MCF 10A (cell line): Measurements from ENCODE around the gene TMEM52B. TPM values are rescaled to one million over a fixed set of nuclear protein-coding genes. Genes with fewer than 3 reads are reported as not detected.

ENCODE experiments used
- BruUV-seq: library from RNA; stranded (reverse); fragments of 400-500 nt; replicated peaks from 2 replicates; lab custom pipeline; 2021; lab: Mats Ljungman, UMichigan
- CTCF ChIA-PET: fragments of 300-600 bp; sonication (Branson Sonifier 250); formaldehyde crosslinking; extraction: SDS; loops from one replicate; lab custom pipeline; 2021; ENCODE audit warnings: antibody characterized with exemption, inconsistent platforms; lab: Yijun Ruan, JAX
- POLR2A ChIA-PET: fragments of 300-600, 350-650 bp; sonication (Branson Sonifier 250); formaldehyde crosslinking; extraction: SDS; loops from one replicate; lab custom pipeline; 2020; ENCODE audit warnings: antibody characterized with exemption, inconsistent platforms; lab: Yijun Ruan, JAX
- DNase-seq: peaks from one replicate; pipeline ENCODE4 v3.0.0-alpha.2; 2018; ENCODE audit not compliant: unreplicated experiment
- H3K27ac Mint-ChIP-seq: one replicate; pipeline ENCODE4 v1.8.0; 2022; ENCODE audit warnings: mild to moderate bottlenecking, low read depth, mixed read lengths; ENCODE audit not compliant: unreplicated experiment
- H3K27me3 Mint-ChIP-seq: one replicate; pipeline ENCODE4 v1.8.0; 2022; ENCODE audit warnings: mixed read lengths; ENCODE audit not compliant: insufficient read depth, unreplicated experiment
- H3K36me3 Mint-ChIP-seq: one replicate; pipeline ENCODE4 v1.8.0; 2022; ENCODE audit warnings: mild to moderate bottlenecking, moderate library complexity, mixed read lengths; ENCODE audit not compliant: insufficient read depth, unreplicated experiment
- H3K4me1 Mint-ChIP-seq: one replicate; pipeline ENCODE4 v1.8.0; 2022; ENCODE audit warnings: mixed read lengths; ENCODE audit not compliant: insufficient read depth, unreplicated experiment
- H3K4me3 Mint-ChIP-seq: one replicate; pipeline ENCODE4 v1.8.0; 2022; ENCODE audit warnings: mild to moderate bottlenecking, moderate library complexity, mixed read lengths; ENCODE audit not compliant: unreplicated experiment
- H3K9me3 Mint-ChIP-seq: one replicate; pipeline ENCODE4 v1.8.0; 2022; ENCODE audit warnings: mixed read lengths; ENCODE audit not compliant: unreplicated experiment
- intact Hi-C: fragments of 100-400 bp; cut with micrococcal nuclease; formaldehyde crosslinking; loops from 2 replicates; pipeline ENCODE4 v1.14.1; 2022
- total RNA-seq: library from RNA; stranded (reverse); gene quantifications from 2 replicates; pipeline ENCODE4 v1.2.3, GENCODE V29; 2022
- TF ChIP-seq, protein P1 (sequence below): fragments of 200-600 bp; IDR thresholded peaks from one replicate; pipeline ENCODE4 v1.8.0; 2022; ENCODE audit warnings: antibody characterized with exemption, mild to moderate bottlenecking; ENCODE audit not compliant: unreplicated experiment

Gene TMEM52B
- total RNA-seq, 1 experiment from 2014 or later: not detected

DNA sequence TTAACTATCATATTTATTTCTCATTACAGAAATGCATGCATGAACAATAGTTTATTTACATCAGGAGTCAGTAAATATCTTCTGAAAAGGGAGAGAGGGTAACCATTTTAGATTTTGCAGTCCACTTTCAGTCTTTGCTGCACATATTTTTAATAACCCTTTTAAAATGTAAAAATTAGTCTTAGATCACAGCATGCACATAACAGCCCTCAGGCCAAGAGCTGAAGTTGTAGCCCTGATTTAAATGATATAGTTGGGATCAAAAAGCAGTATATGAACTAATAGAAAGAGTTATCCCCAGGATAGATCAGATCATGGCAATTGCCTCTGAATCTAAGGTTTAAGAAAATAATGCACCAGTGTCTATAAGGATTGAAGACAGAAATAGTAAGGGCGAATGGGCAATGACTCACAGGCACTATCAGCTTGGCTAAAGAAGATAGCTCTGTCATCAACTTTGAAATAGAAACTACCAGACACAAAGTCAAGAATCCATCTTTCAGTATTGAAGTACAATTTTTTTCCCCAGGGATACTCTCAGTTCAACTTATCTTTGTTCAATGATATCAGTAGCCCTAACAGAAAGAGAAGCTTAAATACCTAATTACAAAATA, 35.7 kb upstream of the TMEM52B start:
- no TSS peak for BruUV-seq
- TF ChIP-seq, protein P1, sequence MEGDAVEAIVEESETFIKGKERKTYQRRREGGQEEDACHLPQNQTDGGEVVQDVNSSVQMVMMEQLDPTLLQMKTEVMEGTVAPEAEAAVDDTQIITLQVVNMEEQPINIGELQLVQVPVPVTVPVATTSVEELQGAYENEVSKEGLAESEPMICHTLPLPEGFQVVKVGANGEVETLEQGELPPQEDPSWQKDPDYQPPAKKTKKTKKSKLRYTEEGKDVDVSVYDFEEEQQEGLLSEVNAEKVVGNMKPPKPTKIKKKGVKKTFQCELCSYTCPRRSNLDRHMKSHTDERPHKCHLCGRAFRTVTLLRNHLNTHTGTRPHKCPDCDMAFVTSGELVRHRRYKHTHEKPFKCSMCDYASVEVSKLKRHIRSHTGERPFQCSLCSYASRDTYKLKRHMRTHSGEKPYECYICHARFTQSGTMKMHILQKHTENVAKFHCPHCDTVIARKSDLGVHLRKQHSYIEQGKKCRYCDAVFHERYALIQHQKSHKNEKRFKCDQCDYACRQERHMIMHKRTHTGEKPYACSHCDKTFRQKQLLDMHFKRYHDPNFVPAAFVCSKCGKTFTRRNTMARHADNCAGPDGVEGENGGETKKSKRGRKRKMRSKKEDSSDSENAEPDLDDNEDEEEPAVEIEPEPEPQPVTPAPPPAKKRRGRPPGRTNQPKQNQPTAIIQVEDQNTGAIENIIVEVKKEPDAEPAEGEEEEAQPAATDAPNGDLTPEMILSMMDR: no peak
- Mint-ChIP-seq H3K27ac (peak overlapping the region; percentile 8), H3K36me3 (no peaks in the 10 kb centered on the region), H3K9me3 (no peaks in the 10 kb centered on the region), H3K4me3 (no peak overlapping the region), H3K4me1 (no peaks in the 10 kb centered on the region), H3K27me3 (no peaks in the 10 kb centered on the region)
- POLR2A ChIA-PET: interaction anchor here (0.6 to 1.7 kb wide), 4 partner anchors 11 to 654 kb away, joined by 3 read pairs; no protein-coding TSS in a partner anchor
- intact Hi-C loops: loop anchor here (5.0 kb wide), 1 partner anchor 216 kb away; no protein-coding TSS in a partner anchor
- CTCF ChIA-PET: interaction anchor here (0.6 to 6.2 kb wide), 13 partner anchors 10 to 400 kb away, joined by 3 to 74 read pairs (median 4); partner anchors contain the start of gene CLEC12B
- DNase-seq: no peak

DNA sequence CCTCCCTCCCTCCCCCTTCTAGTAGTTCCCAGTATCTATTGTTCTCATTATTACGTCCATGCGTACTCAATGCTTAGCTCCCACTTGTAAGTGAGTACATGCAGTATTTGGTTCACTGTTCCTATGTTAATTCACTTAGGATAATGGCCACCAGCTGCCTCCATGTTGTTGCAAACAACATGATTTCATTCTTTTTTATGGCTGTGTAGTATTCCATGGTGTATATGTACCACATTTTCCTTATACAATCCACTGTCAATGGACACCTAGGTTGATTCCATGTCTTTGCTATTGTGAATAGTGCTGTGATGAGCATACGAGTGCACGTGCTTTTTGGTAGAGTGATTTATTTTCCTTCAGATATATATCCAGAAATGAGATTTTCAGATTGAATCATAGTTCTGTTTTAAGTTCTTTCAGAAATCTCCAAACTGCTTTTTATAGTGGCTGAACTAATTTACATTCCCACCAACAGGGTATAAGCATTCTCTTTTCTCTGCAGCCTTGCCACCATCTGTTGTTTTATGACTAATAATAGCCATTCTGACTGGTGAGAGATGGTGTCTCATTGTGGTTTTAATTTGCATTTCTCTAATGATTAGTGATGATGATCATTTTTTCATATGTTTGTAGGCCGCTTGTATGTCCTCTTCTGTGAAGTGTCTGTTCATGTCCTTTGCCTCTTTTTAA, 31.0 kb upstream of the TMEM52B start:
- H3K4me1 Mint-ChIP-seq: no peaks in the 10 kb centered on the region
- no peak overlapping the region for H3K4me3 Mint-ChIP-seq
- ChIA-PET CTCF (interaction anchor here (1.0 to 1.3 kb wide), 4 partner anchors 8 to 112 kb away, joined by 3 to 8 read pairs (median 3); no protein-coding TSS in a partner anchor), POLR2A (interaction anchor here (0.7 to 0.8 kb wide), 2 partner anchors 15 to 28 kb away, joined by 3 read pairs; no protein-coding TSS in a partner anchor)
- TF ChIP-seq, protein P1: no peak
- intact Hi-C loops: no loop called here
- H3K36me3 Mint-ChIP-seq: no peaks in the 10 kb centered on the region
- H3K27me3 Mint-ChIP-seq: no peaks in the 10 kb centered on the region
- no TSS peak for BruUV-seq
- DNase-seq: no peak
- H3K27ac Mint-ChIP-seq: no peak overlapping the region
- H3K9me3 Mint-ChIP-seq: no peaks in the 10 kb centered on the region

DNA sequence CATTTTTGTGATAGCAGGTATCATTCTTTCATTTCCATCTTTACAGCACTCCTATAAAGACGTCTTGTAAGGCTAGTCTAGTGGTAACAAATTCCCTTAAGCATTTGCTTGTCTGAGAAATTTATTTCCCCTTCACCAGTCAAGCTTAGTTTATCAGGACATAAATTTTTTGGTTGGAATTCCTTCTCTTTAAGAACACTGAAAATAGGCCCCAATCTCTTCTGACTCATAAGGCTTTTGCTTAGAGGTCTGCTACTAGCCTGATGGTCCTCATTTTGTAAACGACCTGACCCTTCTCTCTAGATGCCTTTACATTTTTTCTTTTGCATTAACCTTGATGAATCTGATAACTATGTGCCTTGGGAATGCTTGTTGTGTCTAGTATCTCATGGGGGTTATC, 27.2 kb upstream of the TMEM52B start:
- no TSS peak for BruUV-seq
- no peak for DNase-seq
- no peaks in the 10 kb centered on the region for H3K4me1 Mint-ChIP-seq
- POLR2A ChIA-PET: interaction anchor here (0.6 to 2.7 kb wide), 3 partner anchors 15 to 62 kb away, joined by 4 to 20 read pairs (median 5); partner anchors contain the start of gene GABARAPL1
- H3K36me3 Mint-ChIP-seq: no peaks in the 10 kb centered on the region
- H3K4me3 Mint-ChIP-seq: no peak overlapping the region
- H3K27me3 Mint-ChIP-seq: no peaks in the 10 kb centered on the region
- CTCF ChIA-PET: interaction anchor here (0.6 to 11.8 kb wide), 17 partner anchors 8 to 409 kb away, joined by 3 to 255 read pairs (median 5); partner anchors contain the start of genes CLEC12B and OLR1
- intact Hi-C loops: loop anchor here (5.0 kb wide), 1 partner anchor 351 kb away; no protein-coding TSS in a partner anchor
- TF ChIP-seq, protein P1: no peak
- no peak overlapping the region for H3K27ac Mint-ChIP-seq
- H3K9me3 Mint-ChIP-seq: no peaks in the 10 kb centered on the region
